ENCODE results near the gene ARID4B.

DNA sequence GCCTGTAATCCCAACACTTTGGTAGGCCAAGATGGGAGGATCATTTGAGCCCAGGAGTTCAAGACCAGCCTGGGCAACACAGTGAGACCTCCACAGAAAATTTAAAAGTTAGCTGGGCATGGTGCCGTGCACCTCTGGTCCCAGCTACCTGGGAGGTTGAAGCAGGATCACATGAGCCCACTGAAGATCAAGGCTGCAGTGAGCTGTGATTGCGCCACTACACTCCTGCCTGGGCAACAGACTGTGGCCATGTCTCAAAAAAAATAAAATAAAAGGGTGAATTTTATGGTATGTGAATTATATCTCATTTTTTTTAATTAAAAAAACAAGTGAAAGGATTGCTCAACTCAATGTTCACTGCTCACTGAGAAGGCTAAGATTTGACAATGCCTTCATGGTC is 8.7 kb downstream of the ARID4B start:
- TF ChIP-seq, protein P1, sequence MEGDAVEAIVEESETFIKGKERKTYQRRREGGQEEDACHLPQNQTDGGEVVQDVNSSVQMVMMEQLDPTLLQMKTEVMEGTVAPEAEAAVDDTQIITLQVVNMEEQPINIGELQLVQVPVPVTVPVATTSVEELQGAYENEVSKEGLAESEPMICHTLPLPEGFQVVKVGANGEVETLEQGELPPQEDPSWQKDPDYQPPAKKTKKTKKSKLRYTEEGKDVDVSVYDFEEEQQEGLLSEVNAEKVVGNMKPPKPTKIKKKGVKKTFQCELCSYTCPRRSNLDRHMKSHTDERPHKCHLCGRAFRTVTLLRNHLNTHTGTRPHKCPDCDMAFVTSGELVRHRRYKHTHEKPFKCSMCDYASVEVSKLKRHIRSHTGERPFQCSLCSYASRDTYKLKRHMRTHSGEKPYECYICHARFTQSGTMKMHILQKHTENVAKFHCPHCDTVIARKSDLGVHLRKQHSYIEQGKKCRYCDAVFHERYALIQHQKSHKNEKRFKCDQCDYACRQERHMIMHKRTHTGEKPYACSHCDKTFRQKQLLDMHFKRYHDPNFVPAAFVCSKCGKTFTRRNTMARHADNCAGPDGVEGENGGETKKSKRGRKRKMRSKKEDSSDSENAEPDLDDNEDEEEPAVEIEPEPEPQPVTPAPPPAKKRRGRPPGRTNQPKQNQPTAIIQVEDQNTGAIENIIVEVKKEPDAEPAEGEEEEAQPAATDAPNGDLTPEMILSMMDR (IDR thresholded peaks at IDR 0.05; ENCODE audit: poor library complexity, severe bottlenecking), result no peak
- no peak for TF ChIP-seq EZH2 (IDR thresholded peaks at IDR 0.05; ENCODE audit: borderline replicate concordance, insufficient read depth, low read length, poor library complexity, severe bottlenecking)
- TF ChIP-seq POLR2AphosphoS5 (IDR thresholded peaks at IDR 0.05), result no peak
- no peak for TF ChIP-seq TAF1 (IDR thresholded peaks at IDR 0.05; ENCODE audit: low read depth)
- TF ChIP-seq EP300 (conservative IDR thresholded peaks at IDR 0.05; ENCODE audit: poor library complexity, severe bottlenecking), result no peak

All from neural cell (in vitro differentiated cells).